Prostate gland (tissue), 2 donors: Measurements from ENCODE around the gene RGSL1. TPM values are rescaled to one million over a fixed set of nuclear protein-coding genes. Genes with fewer than 3 reads are reported as not detected.

Experiments
- DNase-seq: peaks from one replicate; pipeline ENCODE4 v3.0.0-alpha.2; 2019; ENCODE audit warnings: low spot score
- H3K27ac ChIP-seq, 2 donors: fragments of 200-600 bp; sonication (generic); 2 replicates each; pipeline ENCODE4 v1.5.1; 2017 to 2019
- H3K27me3 ChIP-seq: fragments of 200-600 bp; sonication (generic); replicated peaks from 2 replicates; pipeline ENCODE4 v1.5.1; 2019; ENCODE audit not compliant: insufficient read depth
- H3K36me3 ChIP-seq, 2 donors: fragments of 200-600 bp; sonication (generic); 1 replicate in 1 of 2; 2 replicates in 1 of 2; pipeline versions ENCODE4 v1.5.1 to v1.8.1; 2017 to 2019
- H3K4me1 ChIP-seq: fragments of 200-600 bp; sonication (generic); replicated peaks from 2 replicates; pipeline ENCODE4 v1.5.1; 2019
- H3K4me3 ChIP-seq, 2 donors: fragments of 200-600 bp; sonication (generic); 2 replicates each; pipeline ENCODE4 v1.5.1; 2017 to 2019
- H3K9me3 ChIP-seq: fragments of 200-600 bp; sonication (generic); 2 replicates; pipeline ENCODE4 v1.5.1; 2017
- CTCF ChIP-seq, 4 experiments: fragments of 200-600 bp in 2 of 4; fragments of 450-650 bp in 2 of 4; sonication (generic) in 2 of 4; IDR thresholded peaks; 1 replicate in 3 of 4; 2 replicates in 1 of 4; pipeline ENCODE4 v1.5.1; 2016 to 2019; ENCODE audit warnings: antibody characterized with exemption in 4 of 4, mild to moderate bottlenecking in 2 of 4, moderate library complexity in 2 of 4
- POLR2A ChIP-seq: fragments of 450-650 bp; IDR thresholded peaks from one replicate; pipeline ENCODE4 v1.6.1; 2016; ENCODE audit warnings: antibody characterized with exemption, mild to moderate bottlenecking
- POLR2AphosphoS5 ChIP-seq: sonication (generic); formaldehyde crosslinking; IDR thresholded peaks from one replicate; pipeline ENCODE4 v1.6.1; 2017; ENCODE audit warnings: antibody characterized with exemption
- WGBS: methylation state at CpG from one replicate; pipeline ENCODE4 v1.1.5; 2018; 5-methylcytosine and 5-hydroxymethylcytosine counted together
- intact Hi-C: fragments of 100-400 bp; cut with DNase I; formaldehyde crosslinking; loops from one replicate; pipeline ENCODE4 v1.14.2; 2022
- total RNA-seq, 2 donors: library from RNA; depleted of rRNA; stranded (reverse); fragments of >200 nt; gene quantifications; one replicate each; pipeline ENCODE4 v1.1.0, GENCODE V29; 2016

RGSL1 gene
- total RNA-seq, 2 donors from 2014 or later = 1.2 TPM; not detected in 1

GRCh38 chr1:182600036-182600713 lies 150.2 kb downstream of the RGSL1 start:
- Histone ChIP-seq H3K27ac (no peak overlapping the region), H3K4me3 (no peak overlapping the region), H3K4me1 (no peaks in the 10 kb centered on the region), H3K36me3 (no peaks in the 10 kb centered on the region), H3K9me3 (no peaks in the 10 kb centered on the region), H3K27me3 (no peaks in the 10 kb centered on the region)
- intact Hi-C loops = no loop called here
- TF ChIP-seq POLR2AphosphoS5 = no peak
- no peak for TF ChIP-seq POLR2A
- TF ChIP-seq CTCF (IDR thresholded peaks at IDR 0.05) = no peak
- WGBS = 86% methylated on average over 15 of the region's 17 CpGs
- no peak for DNase-seq

- no peaks in the 10 kb centered on the region for H3K9me3 ChIP-seq
- H3K36me3 ChIP-seq = no peaks in the 10 kb centered on the region
- no peak overlapping the region for H3K4me3 ChIP-seq
- H3K27ac ChIP-seq = no peak overlapping the region
- TF ChIP-seq POLR2A (no peak), CTCF (IDR thresholded peaks at IDR 0.05) (no peak), POLR2AphosphoS5 (no peak)
- DNase-seq = no peak
- WGBS = 73% methylated on average over 5 of the region's 5 CpGs
- no peaks in the 10 kb centered on the region for H3K4me1 ChIP-seq
- no peaks in the 10 kb centered on the region for H3K27me3 ChIP-seq
- intact Hi-C loops = loop anchor here (1.0 kb wide), 1 partner anchor 182 kb away; no protein-coding TSS in a partner anchor
These were observed 150.9 kb downstream of the RGSL1 start for GRCh38 chr1:182600745-182601415.

GRCh38 chr1:182601416-182601786 lies 151.5 kb downstream of the RGSL1 start:
- Histone ChIP-seq H3K36me3 (no peaks in the 10 kb centered on the region), H3K9me3 (no peaks in the 10 kb centered on the region), H3K27me3 (no peaks in the 10 kb centered on the region), H3K27ac (no peak overlapping the region), H3K4me3 (no peak overlapping the region), H3K4me1 (no peaks in the 10 kb centered on the region)
- TF ChIP-seq POLR2AphosphoS5 (peak; percentile 51), CTCF (IDR thresholded peaks at IDR 0.05) (peak; percentile 93 to 99 (median 94)), POLR2A (no peak)
- peak; percentile 63 for DNase-seq
- 20% methylated on average over 6 of the region's 6 CpGs for WGBS
- intact Hi-C loops = loop anchor here (1.0 kb wide), 1 partner anchor 182 kb away; no protein-coding TSS in a partner anchor

- Histone ChIP-seq H3K27me3 (no peaks in the 10 kb centered on the region), H3K27ac (no peak overlapping the region), H3K4me1 (no peaks in the 10 kb centered on the region), H3K36me3 (no peaks in the 10 kb centered on the region), H3K4me3 (no peak overlapping the region), H3K9me3 (no peaks in the 10 kb centered on the region)
- intact Hi-C loops = loop anchor here (1.0 kb wide), 1 partner anchor 181 kb away; no protein-coding TSS in a partner anchor
- TF ChIP-seq POLR2AphosphoS5 (no peak), POLR2A (no peak), CTCF (IDR thresholded peaks at IDR 0.05) (no peak)
- WGBS = 68% methylated on average over 4 of the region's 4 CpGs
- DNase-seq = no peak
These were observed 152.0 kb downstream of the RGSL1 start for GRCh38 chr1:182601913-182602312.
